Occipital lobe (tissue), 3 donors: Measurements from ENCODE around the gene MAP10. TPM values are rescaled to one million over a fixed set of nuclear protein-coding genes. Genes with fewer than 3 reads are reported as not detected.

Experiments used
- DNase-seq: peaks from one replicate; lab custom pipeline; 2025; lab: John Stamatoyannopoulos, UW
- small RNA-seq: library from RNA; depleted of rRNA; stranded (forward); fragments of <200 nt; gene quantifications from one replicate; pipeline ENCODE3, GENCODE V24; 2014
- total RNA-seq: library from RNA; depleted of rRNA; stranded (reverse); fragments of >200 nt; gene quantifications from one replicate; pipeline ENCODE4 v1.2.3, GENCODE V29; 2014

MAP10 gene
- total RNA-seq, 1 donor from 2014 or later = 9.0 TPM

DNA sequence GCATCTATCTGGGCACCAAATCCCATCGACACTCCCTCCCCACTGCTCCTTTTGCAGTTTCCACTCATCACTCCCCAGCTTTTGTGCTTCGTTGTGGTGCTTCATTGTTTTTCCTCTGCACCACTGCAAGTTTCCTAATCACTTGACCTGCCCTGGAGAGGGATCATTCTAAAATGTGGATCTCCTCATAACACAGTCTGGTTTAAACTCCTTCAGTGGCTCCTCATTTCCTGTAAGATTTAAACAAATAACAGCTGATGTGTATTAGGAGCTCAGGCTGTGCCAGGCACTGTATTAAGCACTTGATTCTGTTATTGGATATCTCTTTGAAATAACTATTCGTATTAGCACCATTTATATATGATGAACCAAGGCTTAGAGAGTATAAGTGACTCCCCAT, 51.3 kb downstream of the MAP10 start:
- DNase-seq = no peak

Small RNA genes lying within 50 kb of the gene (small RNA-seq; reads per million reads assigned to genes)
- gene RNU1-74P = not detected

Other genes with a start within 250 kb of the MAP10 start
- gene SIPA1L2, start 175.3 kb upstream of the MAP10 start, total RNA-seq = 36.7 TPM
- gene NTPCR, start 145.2 kb downstream of the MAP10 start, total RNA-seq = 16.4 TPM